SK-N-SH treated with all-trans-retinoic acid at 6 μM for 48 hours (cell line): ENCODE data around the gene JCAD.

Source experiments
- ATAC-seq: fragments of 200-7000 bp; cut with Tn5 transposase; 3 replicates; pipeline ENCODE4 v1.9.1; 2020; ENCODE audit warnings: mild to moderate bottlenecking, moderate library complexity
- ARNTL ChIP-seq: fragments of 450-650 bp; formaldehyde crosslinking; IDR thresholded peaks from 2 replicates; pipeline ENCODE4 v1.5.0; 2020; ENCODE audit warnings: low read depth, mild to moderate bottlenecking, moderate library complexity, borderline replicate concordance
- BACH2 ChIP-seq: fragments of 250-450 bp; sonication (Bioruptor Pico); IDR thresholded peaks from 2 replicates; pipeline ENCODE4 v1.9.0; 2021; ENCODE audit warnings: mild to moderate bottlenecking, borderline replicate concordance
- CSDC2 ChIP-seq: fragments of 250-450 bp; sonication (Bioruptor Pico); IDR thresholded peaks from 2 replicates; pipeline ENCODE4 v1.5.0; 2020; ENCODE audit warnings: mild to moderate bottlenecking, moderate library complexity
- ESRRG ChIP-seq: fragments of 250-450 bp; sonication (Bioruptor Pico); IDR thresholded peaks from 2 replicates; pipeline ENCODE4 v1.6.1; 2021; ENCODE audit warnings: mild to moderate bottlenecking
- GLIS3 ChIP-seq: fragments of 250-450 bp; sonication (Bioruptor Pico); IDR thresholded peaks from 2 replicates; pipeline ENCODE4 v1.5.0; 2020; ENCODE audit warnings: mild to moderate bottlenecking, moderate library complexity
- ISL1 ChIP-seq: fragments of 250-450 bp; sonication (Bioruptor Pico); IDR thresholded peaks from 2 replicates; pipeline ENCODE4 v2.1.2; 2022; ENCODE audit warnings: mild to moderate bottlenecking, moderate library complexity
- OSR1 ChIP-seq: fragments of 250-450 bp; sonication (Bioruptor Pico); IDR thresholded peaks from 2 replicates; pipeline ENCODE4 v1.8.0; 2022; ENCODE audit warnings: moderate library complexity, mild to moderate bottlenecking, inconsistent platforms
- PPARA ChIP-seq: fragments of 250-450 bp; sonication (Bioruptor Pico); IDR thresholded peaks from 2 replicates; pipeline ENCODE4 v1.5.0; 2020; ENCODE audit warnings: mild to moderate bottlenecking, borderline replicate concordance
- SNAI2 ChIP-seq: fragments of 250-450 bp; sonication (Bioruptor Pico); IDR thresholded peaks from 2 replicates; pipeline ENCODE4 v1.5.0; 2020; ENCODE audit warnings: mild to moderate bottlenecking, moderate library complexity
- TCF4 ChIP-seq: fragments of 250-450 bp; sonication (Bioruptor Pico); IDR thresholded peaks from 2 replicates; pipeline ENCODE4 v1.8.0; 2021; ENCODE audit warnings: mild to moderate bottlenecking, moderate library complexity, borderline replicate concordance
- TOX ChIP-seq: fragments of 250-450 bp; sonication (Bioruptor Pico); IDR thresholded peaks from 2 replicates; pipeline ENCODE4 v1.8.0; 2021; ENCODE audit warnings: mild to moderate bottlenecking, moderate library complexity, borderline replicate concordance
- ZC3H10 ChIP-seq: fragments of 250-450 bp; sonication (Bioruptor Pico); IDR thresholded peaks from 2 replicates; pipeline ENCODE4 v1.5.1; 2021; ENCODE audit warnings: mild to moderate bottlenecking, moderate library complexity
- ZFP3 ChIP-seq: fragments of 250-450 bp; sonication (Bioruptor Pico); IDR thresholded peaks from 2 replicates; pipeline ENCODE4 v1.5.0; 2020; ENCODE audit warnings: mild to moderate bottlenecking, moderate library complexity
- ZFP30 ChIP-seq: fragments of 450-650 bp; formaldehyde crosslinking; IDR thresholded peaks from 2 replicates; pipeline ENCODE4 v1.5.0; 2022; ENCODE audit warnings: mild to moderate bottlenecking, moderate library complexity
- ZNF70 ChIP-seq: fragments of 450-650 bp; formaldehyde crosslinking; IDR thresholded peaks from 2 replicates; pipeline ENCODE4 v1.5.0; 2020; ENCODE audit warnings: mild to moderate bottlenecking, moderate library complexity
- ZNF8 ChIP-seq: fragments of 450-650 bp; formaldehyde crosslinking; IDR thresholded peaks from 2 replicates; pipeline ENCODE4 v1.5.0; 2020; ENCODE audit warnings: mild to moderate bottlenecking, moderate library complexity
- TF ChIP-seq, protein P1 (sequence below): fragments of 250-450 bp; sonication (Bioruptor Pico); IDR thresholded peaks from 2 replicates; pipeline ENCODE4 v1.5.0; 2020; ENCODE audit warnings: mild to moderate bottlenecking, moderate library complexity
- TF ChIP-seq, protein P2 (sequence below): fragments of 250-450 bp; sonication (Bioruptor Pico); IDR thresholded peaks from 2 replicates; pipeline ENCODE4 v1.5.1; 2021; ENCODE audit warnings: mild to moderate bottlenecking, moderate library complexity
- TF ChIP-seq, protein P3 (sequence below): fragments of 250-450 bp; sonication (Bioruptor Pico); IDR thresholded peaks from 2 replicates; pipeline ENCODE4 v1.8.0; 2021; ENCODE audit warnings: low read depth, mild to moderate bottlenecking, moderate library complexity, borderline replicate concordance
- TF ChIP-seq, protein P4 (sequence below): fragments of 250-450 bp; sonication (Bioruptor Pico); IDR thresholded peaks from 2 replicates; pipeline ENCODE4 v1.8.0; 2020; ENCODE audit warnings: mild to moderate bottlenecking, moderate library complexity, borderline replicate concordance

JCAD gene

GRCh38 chr10:30099101-30099500, 39.7 kb upstream of the JCAD start:
- ATAC-seq: no peak
- no peak for TF ChIP-seq GLIS3 (CRISPR knock-in tag)
- TF ChIP-seq TOX (CRISPR knock-in tag): no peak
- TF ChIP-seq, protein P1, sequence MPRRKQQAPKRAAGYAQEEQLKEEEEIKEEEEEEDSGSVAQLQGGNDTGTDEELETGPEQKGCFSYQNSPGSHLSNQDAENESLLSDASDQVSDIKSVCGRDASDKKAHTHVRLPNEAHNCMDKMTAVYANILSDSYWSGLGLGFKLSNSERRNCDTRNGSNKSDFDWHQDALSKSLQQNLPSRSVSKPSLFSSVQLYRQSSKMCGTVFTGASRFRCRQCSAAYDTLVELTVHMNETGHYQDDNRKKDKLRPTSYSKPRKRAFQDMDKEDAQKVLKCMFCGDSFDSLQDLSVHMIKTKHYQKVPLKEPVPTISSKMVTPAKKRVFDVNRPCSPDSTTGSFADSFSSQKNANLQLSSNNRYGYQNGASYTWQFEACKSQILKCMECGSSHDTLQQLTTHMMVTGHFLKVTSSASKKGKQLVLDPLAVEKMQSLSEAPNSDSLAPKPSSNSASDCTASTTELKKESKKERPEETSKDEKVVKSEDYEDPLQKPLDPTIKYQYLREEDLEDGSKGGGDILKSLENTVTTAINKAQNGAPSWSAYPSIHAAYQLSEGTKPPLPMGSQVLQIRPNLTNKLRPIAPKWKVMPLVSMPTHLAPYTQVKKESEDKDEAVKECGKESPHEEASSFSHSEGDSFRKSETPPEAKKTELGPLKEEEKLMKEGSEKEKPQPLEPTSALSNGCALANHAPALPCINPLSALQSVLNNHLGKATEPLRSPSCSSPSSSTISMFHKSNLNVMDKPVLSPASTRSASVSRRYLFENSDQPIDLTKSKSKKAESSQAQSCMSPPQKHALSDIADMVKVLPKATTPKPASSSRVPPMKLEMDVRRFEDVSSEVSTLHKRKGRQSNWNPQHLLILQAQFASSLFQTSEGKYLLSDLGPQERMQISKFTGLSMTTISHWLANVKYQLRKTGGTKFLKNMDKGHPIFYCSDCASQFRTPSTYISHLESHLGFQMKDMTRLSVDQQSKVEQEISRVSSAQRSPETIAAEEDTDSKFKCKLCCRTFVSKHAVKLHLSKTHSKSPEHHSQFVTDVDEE (CRISPR knock-in tag): no peak
- TF ChIP-seq ESRRG (CRISPR knock-in tag): no peak
- no peak for TF ChIP-seq PPARA (CRISPR knock-in tag)
- no peak for TF ChIP-seq ZC3H10 (CRISPR knock-in tag)
- TF ChIP-seq, protein P2, sequence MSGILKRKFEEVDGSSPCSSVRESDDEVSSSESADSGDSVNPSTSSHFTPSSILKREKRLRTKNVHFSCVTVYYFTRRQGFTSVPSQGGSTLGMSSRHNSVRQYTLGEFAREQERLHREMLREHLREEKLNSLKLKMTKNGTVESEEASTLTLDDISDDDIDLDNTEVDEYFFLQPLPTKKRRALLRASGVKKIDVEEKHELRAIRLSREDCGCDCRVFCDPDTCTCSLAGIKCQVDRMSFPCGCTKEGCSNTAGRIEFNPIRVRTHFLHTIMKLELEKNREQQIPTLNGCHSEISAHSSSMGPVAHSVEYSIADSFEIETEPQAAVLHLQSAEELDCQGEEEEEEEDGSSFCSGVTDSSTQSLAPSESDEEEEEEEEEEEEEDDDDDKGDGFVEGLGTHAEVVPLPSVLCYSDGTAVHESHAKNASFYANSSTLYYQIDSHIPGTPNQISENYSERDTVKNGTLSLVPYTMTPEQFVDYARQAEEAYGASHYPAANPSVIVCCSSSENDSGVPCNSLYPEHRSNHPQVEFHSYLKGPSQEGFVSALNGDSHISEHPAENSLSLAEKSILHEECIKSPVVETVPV (CRISPR knock-in tag): no peak
- TF ChIP-seq, protein P3, sequence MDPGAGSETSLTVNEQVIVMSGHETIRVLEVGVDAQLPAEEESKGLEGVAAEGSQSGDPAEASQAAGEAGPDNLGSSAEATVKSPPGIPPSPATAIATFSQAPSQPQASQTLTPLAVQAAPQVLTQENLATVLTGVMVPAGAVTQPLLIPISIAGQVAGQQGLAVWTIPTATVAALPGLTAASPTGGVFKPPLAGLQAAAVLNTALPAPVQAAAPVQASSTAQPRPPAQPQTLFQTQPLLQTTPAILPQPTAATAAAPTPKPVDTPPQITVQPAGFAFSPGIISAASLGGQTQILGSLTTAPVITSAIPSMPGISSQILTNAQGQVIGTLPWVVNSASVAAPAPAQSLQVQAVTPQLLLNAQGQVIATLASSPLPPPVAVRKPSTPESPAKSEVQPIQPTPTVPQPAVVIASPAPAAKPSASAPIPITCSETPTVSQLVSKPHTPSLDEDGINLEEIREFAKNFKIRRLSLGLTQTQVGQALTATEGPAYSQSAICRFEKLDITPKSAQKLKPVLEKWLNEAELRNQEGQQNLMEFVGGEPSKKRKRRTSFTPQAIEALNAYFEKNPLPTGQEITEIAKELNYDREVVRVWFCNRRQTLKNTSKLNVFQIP (CRISPR knock-in tag): no peak
- no peak for TF ChIP-seq OSR1 (CRISPR knock-in tag)
- no peak for TF ChIP-seq ISL1
- TF ChIP-seq ZFP3 (CRISPR knock-in tag): no peak
- TF ChIP-seq TCF4 (CRISPR knock-in tag): no peak
- TF ChIP-seq BACH2 (CRISPR knock-in tag): no peak
- TF ChIP-seq ARNTL (CRISPR knock-in tag): no peak
- no peak for TF ChIP-seq ZFP30 (CRISPR knock-in tag)
- no peak for TF ChIP-seq ZNF70 (CRISPR knock-in tag)
- TF ChIP-seq SNAI2 (CRISPR knock-in tag): no peak
- no peak for TF ChIP-seq ZNF8

DNA sequence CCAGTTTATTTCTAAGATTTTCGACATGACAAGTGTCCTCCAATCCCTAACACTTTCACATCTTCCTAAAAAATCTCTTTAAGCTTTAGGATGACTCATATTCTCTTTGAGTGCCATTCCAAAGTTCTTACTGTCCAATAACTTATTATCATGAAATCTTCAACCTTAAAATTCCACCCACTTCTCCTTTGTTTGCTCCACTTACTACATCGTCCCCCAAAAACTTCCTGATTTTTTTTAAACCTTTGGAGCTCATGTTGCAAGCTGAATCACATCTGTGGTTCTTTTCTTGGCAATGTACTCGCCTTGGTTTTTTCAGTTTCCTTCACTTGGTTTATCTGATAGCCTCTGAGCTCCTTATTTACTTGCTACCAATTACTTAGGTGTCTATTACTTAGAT, 39.2 kb upstream of the JCAD start:
- TF ChIP-seq ISL1 (peak; percentile 65), ARNTL (CRISPR knock-in tag) (no peak), BACH2 (CRISPR knock-in tag) (no peak), CSDC2 (no peak), ZNF8 (no peak), ZFP3 (CRISPR knock-in tag) (no peak), GLIS3 (CRISPR knock-in tag) (no peak)
- TF ChIP-seq, protein P3 (CRISPR knock-in tag): 0 out of 2 replicates have a peak, but pooled peaks have one; percentile 28
- TF ChIP-seq, protein P4, sequence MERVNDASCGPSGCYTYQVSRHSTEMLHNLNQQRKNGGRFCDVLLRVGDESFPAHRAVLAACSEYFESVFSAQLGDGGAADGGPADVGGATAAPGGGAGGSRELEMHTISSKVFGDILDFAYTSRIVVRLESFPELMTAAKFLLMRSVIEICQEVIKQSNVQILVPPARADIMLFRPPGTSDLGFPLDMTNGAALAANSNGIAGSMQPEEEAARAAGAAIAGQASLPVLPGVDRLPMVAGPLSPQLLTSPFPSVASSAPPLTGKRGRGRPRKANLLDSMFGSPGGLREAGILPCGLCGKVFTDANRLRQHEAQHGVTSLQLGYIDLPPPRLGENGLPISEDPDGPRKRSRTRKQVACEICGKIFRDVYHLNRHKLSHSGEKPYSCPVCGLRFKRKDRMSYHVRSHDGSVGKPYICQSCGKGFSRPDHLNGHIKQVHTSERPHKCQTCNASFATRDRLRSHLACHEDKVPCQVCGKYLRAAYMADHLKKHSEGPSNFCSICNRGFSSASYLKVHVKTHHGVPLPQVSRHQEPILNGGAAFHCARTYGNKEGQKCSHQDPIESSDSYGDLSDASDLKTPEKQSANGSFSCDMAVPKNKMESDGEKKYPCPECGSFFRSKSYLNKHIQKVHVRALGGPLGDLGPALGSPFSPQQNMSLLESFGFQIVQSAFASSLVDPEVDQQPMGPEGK (CRISPR knock-in tag): no peak
- ATAC-seq: peak; percentile 91

DNA sequence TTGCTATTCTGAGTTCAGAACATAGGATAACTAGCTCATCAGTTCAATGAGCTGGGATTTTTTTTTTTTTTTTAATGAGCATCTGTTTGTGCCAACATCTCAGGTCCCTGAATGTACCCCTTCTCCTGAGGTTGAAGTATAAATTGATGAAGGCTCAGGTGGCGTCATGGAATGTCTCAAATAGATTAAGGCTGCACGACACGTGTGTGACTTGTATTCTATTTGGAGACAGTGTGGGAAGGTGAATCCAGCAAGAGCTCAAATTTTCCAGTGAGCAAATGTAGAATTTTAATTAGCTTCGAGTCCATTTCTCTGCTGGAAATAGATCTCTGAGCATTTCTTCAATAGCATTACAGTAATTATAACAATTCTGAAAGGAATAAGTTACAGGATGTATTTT, 37.2 kb upstream of the JCAD start:
- TF ChIP-seq, protein P4 (CRISPR knock-in tag): no peak
- no peak for TF ChIP-seq ZNF8
- TF ChIP-seq PPARA (CRISPR knock-in tag): no peak
- no peak for TF ChIP-seq ESRRG (CRISPR knock-in tag)
- no peak for TF ChIP-seq ZFP3 (CRISPR knock-in tag)
- no peak for TF ChIP-seq ZNF70 (CRISPR knock-in tag)
- no peak for TF ChIP-seq BACH2 (CRISPR knock-in tag)
- TF ChIP-seq OSR1 (CRISPR knock-in tag): no peak
- TF ChIP-seq TOX (CRISPR knock-in tag): no peak
- no peak for ATAC-seq
